ES-I3 (cell line): ENCODE data around the gene RUNX1.
A peak's percentile ranks its signal among the peaks of the same experiment; 100 is the strongest.

Experiments
- H3K36me3 ChIP-seq: 2 replicates; pipeline ENCODE4 v1.6.1; 2013; ENCODE audit warnings: mild to moderate bottlenecking, low read length, control low read depth, moderate library complexity; ENCODE audit not compliant: insufficient read depth
- H3K4me1 ChIP-seq: 2 replicates; pipeline ENCODE4 v1.6.1; 2013; ENCODE audit warnings: mild to moderate bottlenecking, control low read depth, low read length; ENCODE audit not compliant: insufficient read depth
- H3K9ac ChIP-seq: 2 replicates; pipeline ENCODE4 v1.6.1; 2013; ENCODE audit warnings: low read depth, mild to moderate bottlenecking, low read length, moderate library complexity
- H3K9me3 ChIP-seq: 2 replicates; pipeline ENCODE4 v1.6.1; 2013; ENCODE audit warnings: mild to moderate bottlenecking, low read length, moderate library complexity; ENCODE audit not compliant: control insufficient read depth, insufficient read depth

Gene RUNX1

GRCh38 chr21:35037384-35037765 is 11.7 kb downstream of the RUNX1 start:
- Histone ChIP-seq H3K36me3 (no peaks in the 10 kb centered on the region), H3K9ac (no peak overlapping the region), H3K9me3 (no peaks in the 10 kb centered on the region), H3K4me1 (no peaks in the 10 kb centered on the region)

GRCh38 chr21:35036465-35037383 is 12.4 kb downstream of the RUNX1 start:
- no peak overlapping the region for H3K9ac ChIP-seq
- no peaks in the 10 kb centered on the region for H3K4me1 ChIP-seq

GRCh38 chr21:35035581-35035980 is 13.5 kb downstream of the RUNX1 start:
- H3K36me3 ChIP-seq, result no peaks in the 10 kb centered on the region
- no peaks in the 10 kb centered on the region for H3K9me3 ChIP-seq
- no peaks in the 10 kb centered on the region for H3K4me1 ChIP-seq
- no peak overlapping the region for H3K9ac ChIP-seq

More at GRCh38 chr21:35036465-35037383, 12.4 kb downstream of the RUNX1 start:
- H3K36me3 ChIP-seq, result no peaks in the 10 kb centered on the region
- H3K9me3 ChIP-seq, result no peaks in the 10 kb centered on the region

GRCh38 chr21:35035116-35035515 is 14.0 kb downstream of the RUNX1 start:
- Histone ChIP-seq H3K4me1 (no peaks in the 10 kb centered on the region), H3K9ac (no peak overlapping the region), H3K9me3 (no peaks in the 10 kb centered on the region), H3K36me3 (no peaks in the 10 kb centered on the region)

- Histone ChIP-seq H3K9me3 (no peaks in the 10 kb centered on the region), H3K9ac (no peak overlapping the region), H3K4me1 (no peaks in the 10 kb centered on the region), H3K36me3 (no peaks in the 10 kb centered on the region)
These were observed 14.7 kb downstream of the RUNX1 start for GRCh38 chr21:35034203-35034926.

GRCh38 chr21:35032474-35033263 is 16.4 kb downstream of the RUNX1 start:
- no peaks in the 10 kb centered on the region for H3K36me3 ChIP-seq
- no peak overlapping the region for H3K9ac ChIP-seq
- no peaks in the 10 kb centered on the region for H3K9me3 ChIP-seq
- peaks cover 7% of the 10 kb centered on the region for H3K4me1 ChIP-seq

- Histone ChIP-seq H3K36me3 (no peaks in the 10 kb centered on the region), H3K9me3 (no peaks in the 10 kb centered on the region), H3K9ac (no peak overlapping the region), H3K4me1 (peaks cover 12% of the 10 kb centered on the region)
These were observed 20.6 kb downstream of the RUNX1 start for GRCh38 chr21:35028451-35028978.

- H3K36me3 ChIP-seq, result no peaks in the 10 kb centered on the region
- H3K9ac ChIP-seq, result no peak overlapping the region; the same call in 1 of the 2 replicates
These were observed 21.3 kb downstream of the RUNX1 start for GRCh38 chr21:35027563-35028450.

GRCh38 chr21:35026617-35027562 is 22.2 kb downstream of the RUNX1 start:
- Histone ChIP-seq H3K9ac (peak overlapping the region; percentile 46), H3K4me1 (peaks cover 12% of the 10 kb centered on the region), H3K36me3 (no peaks in the 10 kb centered on the region), H3K9me3 (no peaks in the 10 kb centered on the region)

More at GRCh38 chr21:35027563-35028450, 21.3 kb downstream of the RUNX1 start:
- no peaks in the 10 kb centered on the region for H3K9me3 ChIP-seq
- H3K4me1 ChIP-seq, result peaks cover 12% of the 10 kb centered on the region

GRCh38 chr21:35026153-35026500 is 23.0 kb downstream of the RUNX1 start:
- Histone ChIP-seq H3K9me3 (no peaks in the 10 kb centered on the region), H3K36me3 (no peaks in the 10 kb centered on the region), H3K4me1 (peaks cover 12% of the 10 kb centered on the region), H3K9ac (peak overlapping the region; percentile 46; the same call in 1 of the 2 replicates)

- Histone ChIP-seq H3K9me3 (no peaks in the 10 kb centered on the region), H3K9ac (no peak overlapping the region), H3K36me3 (no peaks in the 10 kb centered on the region), H3K4me1 (peaks cover 12% of the 10 kb centered on the region)
These were observed 23.6 kb downstream of the RUNX1 start for GRCh38 chr21:35025206-35026152.

- Histone ChIP-seq H3K4me1 (peaks cover 12% of the 10 kb centered on the region), H3K9me3 (no peaks in the 10 kb centered on the region), H3K36me3 (no peaks in the 10 kb centered on the region), H3K9ac (no peak overlapping the region)
These were observed 24.6 kb downstream of the RUNX1 start for GRCh38 chr21:35024513-35024912.
